ENCODE data around the gene LCN2.

Gene LCN2

DNA sequence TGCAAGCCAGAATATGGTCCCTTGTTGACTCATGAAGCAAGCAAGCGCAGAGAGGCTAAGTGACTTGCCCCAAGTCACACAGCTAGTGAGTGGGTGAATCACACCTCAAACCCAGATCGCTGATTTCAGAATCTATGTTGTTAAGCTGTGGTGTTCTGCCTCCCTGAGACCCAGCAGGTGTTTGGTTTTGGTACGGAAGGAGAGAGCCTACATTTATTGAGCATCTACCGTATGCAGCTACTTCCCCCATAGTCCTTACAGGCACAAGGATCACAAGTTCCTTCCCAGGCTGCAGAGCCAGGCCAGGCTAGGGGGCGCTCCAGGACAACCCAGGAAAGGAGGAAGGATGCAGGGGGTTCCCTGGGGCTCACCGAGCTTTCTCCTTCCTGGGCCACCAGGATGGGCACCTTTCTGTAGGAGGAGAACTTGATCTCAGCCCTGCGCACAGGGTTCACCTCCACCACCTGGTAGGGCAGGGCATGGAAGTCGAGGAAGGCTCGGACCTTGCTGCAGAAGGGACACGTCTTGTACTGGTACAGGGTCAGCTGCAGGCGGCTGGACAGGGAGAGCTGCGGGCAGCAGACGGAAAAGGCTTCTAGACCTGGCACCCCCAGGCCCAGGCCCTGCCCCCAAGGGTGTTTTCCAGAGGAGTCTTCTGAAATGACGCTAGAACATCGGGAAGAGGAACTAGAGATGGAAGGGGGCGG, 24.2 kb upstream of the LCN2 start:
- H3K4ac ChIP-seq (ENCODE audit: low read depth in 1 of 2, low read length in 2 of 2): no peak overlapping the region
- no peak overlapping the region for H3K18ac ChIP-seq (ENCODE audit: low read depth in 1 of 2, low read length in 2 of 2)
- H3K4me1 ChIP-seq (ENCODE audit: control insufficient read depth, insufficient read depth, low read depth, low read length): peaks cover 24% of the 10 kb centered on the region
- H3K9me3 ChIP-seq (ENCODE audit: control insufficient read depth, low read length): no peaks in the 10 kb centered on the region
- no peak overlapping the region for H3K4me2 ChIP-seq (ENCODE audit: low read length, poor library complexity, severe bottlenecking)
- no peak overlapping the region for H2BK12ac ChIP-seq (ENCODE audit: low read length in 2 of 2)
- no peak overlapping the region for H2BK15ac ChIP-seq (ENCODE audit: low read depth, poor library complexity, severe bottlenecking)
- H2BK5ac ChIP-seq (ENCODE audit: low read depth, low read length, poor library complexity, severe bottlenecking): no peak overlapping the region
- peaks cover 24% of the 10 kb centered on the region for H3K79me1 ChIP-seq (replicated peaks; ENCODE audit: low read length, poor library complexity, severe bottlenecking)
- H3K36me3 ChIP-seq (ENCODE audit: control insufficient read depth in 1 of 2, insufficient read depth in 2 of 2, low read depth in 1 of 2, low read length in 2 of 2): peaks cover 41 to 55% of the 10 kb centered on the region in 2 experiments
- H3K9ac ChIP-seq (ENCODE audit: low read length): no peak overlapping the region
- H3K4me3 ChIP-seq (ENCODE audit: insufficient read depth in 1 of 2, low read depth in 1 of 2, low read length in 2 of 2): peak overlapping the region in 1 of 2 experiments; percentile 62
- no peak overlapping the region for H4K8ac ChIP-seq (ENCODE audit: low read length)
- no peak overlapping the region for H4K91ac ChIP-seq (ENCODE audit: low read length)
- H2BK120ac ChIP-seq (ENCODE audit: low read depth, low read length): no peak overlapping the region
- H3K27ac ChIP-seq (ENCODE audit: low read length, poor library complexity, severe bottlenecking): no peak overlapping the region
- no peak overlapping the region for H3K23ac ChIP-seq (ENCODE audit: low read length in 2 of 2)
- H3K14ac ChIP-seq (ENCODE audit: low read length in 2 of 2): no peak overlapping the region
- peak; percentile 56 for DNase-seq
- H3K27me3 ChIP-seq (ENCODE audit: control insufficient read depth in 1 of 2, insufficient read depth in 1 of 2, low read length in 2 of 2): no peaks in the 10 kb centered on the region
- no peak overlapping the region for H2AFZ ChIP-seq (ENCODE audit: low read depth, low read length)
- no peak overlapping the region for H2AK5ac ChIP-seq (ENCODE audit: low read length, severe bottlenecking)
- 90% methylated on average over 14 of the region's 16 CpGs for WGBS

DNA sequence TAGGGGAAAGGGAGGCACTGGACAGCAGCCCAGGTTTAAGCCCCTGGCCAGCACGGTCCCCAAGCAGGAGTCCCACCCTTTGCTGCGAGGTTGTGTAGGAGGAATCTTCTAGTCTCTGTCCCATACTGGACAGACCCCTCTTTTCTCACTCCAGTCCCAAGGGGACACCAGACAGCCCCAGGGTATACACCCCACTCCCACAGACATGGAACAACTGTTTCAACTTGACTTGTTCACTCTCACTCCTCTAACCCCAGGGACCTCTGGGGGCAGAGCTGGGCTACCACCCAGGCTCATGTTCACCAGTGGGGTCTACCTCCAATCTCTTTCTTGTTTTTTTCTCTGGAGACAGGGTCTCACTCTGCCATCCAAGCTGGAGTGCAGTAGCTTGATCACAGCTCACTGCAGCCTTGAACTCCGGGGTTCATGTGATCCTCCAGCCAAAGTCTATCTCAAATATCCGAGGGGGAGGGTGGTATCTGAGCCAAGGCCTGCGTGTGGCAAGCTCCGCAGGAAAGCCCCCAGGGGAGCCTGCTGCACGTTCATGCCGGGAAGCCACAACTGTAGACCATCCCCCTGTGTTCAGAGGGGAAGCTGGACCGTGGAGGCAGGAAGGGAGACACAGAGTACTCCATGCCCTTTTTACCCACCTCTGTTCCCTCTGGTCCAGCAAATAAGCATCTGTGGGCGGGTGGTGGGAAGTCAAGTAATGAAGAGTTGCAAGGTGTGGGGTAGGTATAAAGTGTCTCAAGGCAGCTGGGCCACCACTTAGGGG, 23.5 kb upstream of the LCN2 start:
- H3K9me3 ChIP-seq (ENCODE audit: control insufficient read depth, low read length): no peaks in the 10 kb centered on the region
- no peak for DNase-seq
- peaks cover 24% of the 10 kb centered on the region for H3K79me1 ChIP-seq (replicated peaks; ENCODE audit: low read length, poor library complexity, severe bottlenecking)
- no peak overlapping the region for H2AFZ ChIP-seq (ENCODE audit: low read depth, low read length)
- no peaks in the 10 kb centered on the region for H3K27me3 ChIP-seq (ENCODE audit: control insufficient read depth in 1 of 2, insufficient read depth in 1 of 2, low read length in 2 of 2)
- H2BK15ac ChIP-seq (ENCODE audit: low read depth, poor library complexity, severe bottlenecking): no peak overlapping the region
- H2BK12ac ChIP-seq (ENCODE audit: low read length in 2 of 2): no peak overlapping the region
- H3K4me3 ChIP-seq (ENCODE audit: insufficient read depth in 1 of 2, low read depth in 1 of 2, low read length in 2 of 2): peak overlapping the region in 1 of 2 experiments; percentile 62
- WGBS: 80% methylated on average over 8 of the region's 10 CpGs
- no peak overlapping the region for H2AK5ac ChIP-seq (ENCODE audit: low read length, severe bottlenecking)
- H2BK120ac ChIP-seq (ENCODE audit: low read depth, low read length): no peak overlapping the region
- no peak overlapping the region for H3K23ac ChIP-seq (ENCODE audit: low read length in 2 of 2)
- H2BK5ac ChIP-seq (ENCODE audit: low read depth, low read length, poor library complexity, severe bottlenecking): no peak overlapping the region
- H3K14ac ChIP-seq (ENCODE audit: low read length in 2 of 2): no peak overlapping the region
- H3K4ac ChIP-seq (ENCODE audit: low read depth in 1 of 2, low read length in 2 of 2): no peak overlapping the region
- peak overlapping the region; percentile 13 for H3K4me2 ChIP-seq (ENCODE audit: low read length, poor library complexity, severe bottlenecking)
- peaks cover 27% of the 10 kb centered on the region for H3K4me1 ChIP-seq (ENCODE audit: control insufficient read depth, insufficient read depth, low read depth, low read length)
- H4K91ac ChIP-seq (ENCODE audit: low read length): no peak overlapping the region
- peak overlapping the region; percentile 43 for H3K9ac ChIP-seq (ENCODE audit: low read length)
- H3K36me3 ChIP-seq (ENCODE audit: control insufficient read depth in 1 of 2, insufficient read depth in 2 of 2, low read depth in 1 of 2, low read length in 2 of 2): peaks cover 35 to 48% of the 10 kb centered on the region in 2 experiments
- H3K27ac ChIP-seq (ENCODE audit: low read length, poor library complexity, severe bottlenecking): no peak overlapping the region
- H4K8ac ChIP-seq (ENCODE audit: low read length): no peak overlapping the region
- no peak overlapping the region for H3K18ac ChIP-seq (ENCODE audit: low read depth in 1 of 2, low read length in 2 of 2)

DNA sequence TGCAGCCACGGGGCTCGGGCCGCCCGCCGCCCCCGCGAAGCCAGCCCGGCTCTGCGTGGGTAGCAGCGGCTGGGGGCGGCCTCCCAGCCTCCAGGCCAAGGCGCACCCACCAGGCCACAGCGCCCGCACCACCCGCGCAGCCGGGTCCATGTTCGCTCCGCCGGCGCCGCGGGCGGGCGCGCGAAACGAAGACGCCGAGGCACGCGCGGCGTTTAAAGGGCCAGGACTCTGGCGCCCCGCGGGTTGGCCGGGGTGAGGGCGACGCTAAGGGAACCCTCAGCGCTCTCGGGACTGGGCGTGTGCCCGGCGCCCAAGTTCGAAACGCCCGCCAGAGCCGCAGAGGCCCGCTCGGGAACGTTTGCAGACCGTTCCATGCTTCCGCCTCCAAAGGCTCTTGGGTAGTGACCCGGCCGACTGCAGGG, 21.7 kb upstream of the LCN2 start, which contains the start of gene PTGES2:
Gene PTGES2, minus strand, starts transcription at position 162 of the 422 bp plus-strand sequence. Its CDS starts 12 bp downstream, at position 150.
- H3K4me2 ChIP-seq (ENCODE audit: low read length, poor library complexity, severe bottlenecking): peak within 1 kb of the TSS; percentile 73
- under 1% methylated on average over 56 of the region's 56 CpGs for WGBS
- peak within 1 kb of the TSS; percentile 98 for H3K18ac ChIP-seq (ENCODE audit: low read depth in 1 of 2, low read length in 2 of 2)
- H3K9me3 ChIP-seq (ENCODE audit: control insufficient read depth, low read length): no peaks in the 10 kb centered on the region
- peak within 1 kb of the TSS; percentile 81 to 91 for H3K14ac ChIP-seq (ENCODE audit: low read length in 2 of 2)
- H3K9ac ChIP-seq (ENCODE audit: low read length): peak within 1 kb of the TSS; percentile 95
- peak within 1 kb of the TSS; percentile 94 for H2BK5ac ChIP-seq (ENCODE audit: low read depth, low read length, poor library complexity, severe bottlenecking)
- H4K8ac ChIP-seq (ENCODE audit: low read length): peak within 1 kb of the TSS; percentile 94
- no peaks in the 10 kb centered on the region for H3K27me3 ChIP-seq (ENCODE audit: control insufficient read depth in 1 of 2, insufficient read depth in 1 of 2, low read length in 2 of 2)
- H3K79me1 ChIP-seq (replicated peaks; ENCODE audit: low read length, poor library complexity, severe bottlenecking): peaks cover 20% of the 10 kb centered on the region
- H3K4me3 ChIP-seq (ENCODE audit: insufficient read depth in 1 of 2, low read depth in 1 of 2, low read length in 2 of 2): peak within 1 kb of the TSS; percentile 87 to 96
- peak within 1 kb of the TSS; percentile 91 for H2AFZ ChIP-seq (ENCODE audit: low read depth, low read length)
- H3K27ac ChIP-seq (ENCODE audit: low read length, poor library complexity, severe bottlenecking): peak within 1 kb of the TSS; percentile 93
- peaks cover 38% of the 10 kb centered on the region for H3K4me1 ChIP-seq (ENCODE audit: control insufficient read depth, insufficient read depth, low read depth, low read length)
- H2AK5ac ChIP-seq (ENCODE audit: low read length, severe bottlenecking): no peak within 1 kb of the TSS
- H2BK120ac ChIP-seq (ENCODE audit: low read depth, low read length): peak within 1 kb of the TSS; percentile 95
- peak within 1 kb of the TSS; percentile 95 for H4K91ac ChIP-seq (ENCODE audit: low read length)
- DNase-seq: peak; percentile 91
- H2BK15ac ChIP-seq (ENCODE audit: low read depth, poor library complexity, severe bottlenecking): peak within 1 kb of the TSS; percentile 97
- peaks cover 19 to 29% of the 10 kb centered on the region in 2 experiments for H3K36me3 ChIP-seq (ENCODE audit: control insufficient read depth in 1 of 2, insufficient read depth in 2 of 2, low read depth in 1 of 2, low read length in 2 of 2)
- H3K23ac ChIP-seq (ENCODE audit: low read length in 2 of 2): peak within 1 kb of the TSS in 1 of 2 experiments; percentile 95
- H2BK12ac ChIP-seq (ENCODE audit: low read length in 2 of 2): peak within 1 kb of the TSS; percentile 76 to 92
- H3K4ac ChIP-seq (ENCODE audit: low read depth in 1 of 2, low read length in 2 of 2): peak within 1 kb of the TSS; percentile 81 to 90
